GM19238 (cell line): ENCODE measurements around the gene CHODL.

Experiments used
- DNase-seq: peaks from one replicate; pipeline ENCODE4 v3.0.0; 2011; ENCODE audit warnings: low spot score; ENCODE audit not compliant: insufficient read length

CHODL gene

GRCh38 chr21:18244671-18245463 lies at the start of gene CHODL:
TSS of gene CHODL (plus strand) at chr21:18244833. CDS start at chr21:18245224, 391 bp downstream.
- DNase-seq = no peak

GRCh38 chr21:18204931-18205330 lies 39.7 kb upstream of the CHODL start:
- DNase-seq = no peak

GRCh38 chr21:18218331-18218730 lies 26.3 kb upstream of the CHODL start:
- DNase-seq = no peak

GRCh38 chr21:18220498-18220897 lies 24.1 kb upstream of the CHODL start:
- no peak for DNase-seq

- DNase-seq = no peak
Observed at GRCh38 chr21:18222346-18222745, 22.3 kb upstream of the CHODL start.

GRCh38 chr21:18228060-18228739 lies 16.4 kb upstream of the CHODL start:
- no peak for DNase-seq

GRCh38 chr21:18235545-18235944 lies 9.1 kb upstream of the CHODL start:
- no peak for DNase-seq

GRCh38 chr21:18245464-18245967 lies 883 bp downstream of the CHODL start:
- DNase-seq = no peak

GRCh38 chr21:18248171-18248570 lies 3.5 kb downstream of the CHODL start:
- no peak for DNase-seq

- DNase-seq = no peak
Observed at GRCh38 chr21:18249672-18250071, 5.0 kb downstream of the CHODL start.

GRCh38 chr21:18251065-18251464 lies 6.4 kb downstream of the CHODL start:
- DNase-seq = no peak

GRCh38 chr21:18252256-18252655 lies 7.6 kb downstream of the CHODL start:
- DNase-seq = no peak

- no peak for DNase-seq
Observed at GRCh38 chr21:18252680-18253079, 8.0 kb downstream of the CHODL start.

- DNase-seq = no peak
Observed at GRCh38 chr21:18253221-18253620, 8.6 kb downstream of the CHODL start.

- DNase-seq = no peak
Observed at GRCh38 chr21:18253799-18254198, 9.2 kb downstream of the CHODL start.

- DNase-seq = no peak
Observed at GRCh38 chr21:18265944-18266343, 21.3 kb downstream of the CHODL start.

- DNase-seq = no peak
Observed at GRCh38 chr21:18267496-18267895, 22.9 kb downstream of the CHODL start.

GRCh38 chr21:18268906-18269305 lies 24.3 kb downstream of the CHODL start:
- DNase-seq = no peak

- no peak for DNase-seq
Observed at GRCh38 chr21:18269856-18270255, 25.2 kb downstream of the CHODL start.

- no peak for DNase-seq
Observed at GRCh38 chr21:18273400-18273799, 28.8 kb downstream of the CHODL start.

GRCh38 chr21:18274370-18274769 lies 29.7 kb downstream of the CHODL start:
- DNase-seq = no peak

GRCh38 chr21:18275781-18276180 lies 31.1 kb downstream of the CHODL start:
- no peak for DNase-seq

- DNase-seq = no peak
Observed at GRCh38 chr21:18285379-18285778, 40.7 kb downstream of the CHODL start.
